ENCODE results near the gene CCN5.

Gene CCN5

DNA sequence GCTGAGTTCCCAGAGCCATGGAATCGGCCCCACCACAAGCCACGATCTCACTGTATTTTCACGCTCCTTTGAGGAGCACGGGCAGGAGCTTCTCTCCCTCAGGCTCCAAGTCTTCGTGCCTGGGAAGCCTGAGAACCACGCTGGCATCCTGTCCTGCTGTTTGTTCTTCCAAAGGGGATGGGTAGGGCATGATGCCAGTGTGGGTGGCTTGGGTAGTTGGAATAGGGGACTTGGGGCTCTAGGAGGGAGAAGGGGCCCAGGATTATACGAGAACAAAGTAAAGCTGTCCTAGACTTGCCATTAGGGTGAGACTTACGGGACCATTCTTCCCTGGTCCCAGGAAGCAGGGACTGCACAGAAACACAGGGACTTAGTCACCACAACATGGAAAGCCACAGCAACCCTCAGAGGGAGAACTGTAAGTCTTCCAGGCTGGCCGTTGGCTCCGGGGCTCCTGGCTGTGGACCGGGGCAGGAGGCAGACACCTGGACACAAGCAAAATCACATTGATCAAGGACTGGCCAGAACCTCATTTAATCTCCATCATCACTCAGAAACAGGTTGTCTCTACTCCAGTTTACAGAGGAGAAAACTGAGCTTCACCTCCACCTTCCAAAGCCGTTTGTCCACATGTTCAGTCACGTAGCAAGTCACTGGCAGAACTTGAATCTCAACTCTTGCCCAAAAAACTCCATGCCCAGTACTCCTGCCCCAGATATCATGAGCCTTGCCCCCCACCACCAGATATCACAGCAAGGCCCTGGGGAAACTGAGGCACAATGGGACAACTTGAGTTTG, 1.3 kb downstream of the CCN5 start:
- no peak for DNase-seq

- DNase-seq, result no peak
These were observed 2.8 kb downstream of the CCN5 start for GRCh38 chr20:44717986-44718385.

DNA sequence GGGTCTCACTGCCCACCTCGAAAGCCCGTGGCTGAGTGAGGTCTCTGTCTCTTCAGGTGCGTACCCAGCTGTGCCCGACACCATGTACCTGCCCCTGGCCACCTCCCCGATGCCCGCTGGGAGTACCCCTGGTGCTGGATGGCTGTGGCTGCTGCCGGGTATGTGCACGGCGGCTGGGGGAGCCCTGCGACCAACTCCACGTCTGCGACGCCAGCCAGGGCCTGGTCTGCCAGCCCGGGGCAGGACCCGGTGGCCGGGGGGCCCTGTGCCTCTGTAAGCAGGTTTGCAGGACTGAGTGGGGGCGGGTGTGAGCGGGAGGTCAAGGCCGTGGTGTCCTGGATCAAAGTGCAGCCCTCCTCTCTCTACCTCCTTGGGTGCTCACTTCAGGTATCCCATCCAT, 4.7 kb downstream of the CCN5 start:
- no peak for DNase-seq

- DNase-seq, result no peak
These were observed 5.4 kb downstream of the CCN5 start for GRCh38 chr20:44720621-44720996.

- no peak for DNase-seq
These were observed 6.0 kb downstream of the CCN5 start for GRCh38 chr20:44720997-44721784.

DNA sequence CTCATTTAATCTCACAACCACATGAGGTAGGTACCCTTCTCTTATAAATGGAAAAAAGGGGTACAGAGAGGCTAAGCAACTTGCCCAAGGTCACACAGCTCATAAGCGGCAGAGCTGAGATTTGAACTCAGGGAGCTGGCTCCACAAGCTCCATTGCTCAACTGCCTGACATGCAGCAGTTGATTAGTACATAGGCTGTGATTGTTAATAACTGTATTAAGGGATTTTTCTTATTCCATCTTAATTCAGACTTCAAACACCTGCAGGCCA, 6.6 kb downstream of the CCN5 start:
- no peak for DNase-seq

GRCh38 chr20:44722990-44723389, 7.8 kb downstream of the CCN5 start:
- no peak for DNase-seq

DNA sequence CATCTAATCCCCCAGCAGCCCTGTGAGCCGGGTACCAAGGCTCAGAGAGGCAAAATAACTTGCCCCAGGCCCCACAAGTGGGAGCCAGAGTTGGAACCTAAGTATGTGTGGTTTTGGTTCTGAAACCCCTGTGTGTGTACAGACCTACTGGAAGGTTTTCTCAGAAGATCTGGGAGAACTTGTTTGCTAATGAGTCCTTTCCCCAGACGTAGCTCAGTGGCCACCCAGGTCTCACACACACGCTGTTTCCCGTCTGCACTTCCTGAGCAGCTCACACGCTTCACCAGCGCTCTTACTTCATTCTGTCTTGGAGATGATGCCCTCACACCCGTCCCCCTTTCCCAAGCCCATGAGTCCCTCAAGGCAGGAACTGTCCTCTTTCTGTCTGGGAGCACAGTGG, 8.2 kb downstream of the CCN5 start:
- no peak for DNase-seq

- no peak for DNase-seq
These were observed 8.7 kb downstream of the CCN5 start for GRCh38 chr20:44723798-44724362.

GRCh38 chr20:44724423-44725091, 9.4 kb downstream of the CCN5 start:
- DNase-seq, result no peak

DNA sequence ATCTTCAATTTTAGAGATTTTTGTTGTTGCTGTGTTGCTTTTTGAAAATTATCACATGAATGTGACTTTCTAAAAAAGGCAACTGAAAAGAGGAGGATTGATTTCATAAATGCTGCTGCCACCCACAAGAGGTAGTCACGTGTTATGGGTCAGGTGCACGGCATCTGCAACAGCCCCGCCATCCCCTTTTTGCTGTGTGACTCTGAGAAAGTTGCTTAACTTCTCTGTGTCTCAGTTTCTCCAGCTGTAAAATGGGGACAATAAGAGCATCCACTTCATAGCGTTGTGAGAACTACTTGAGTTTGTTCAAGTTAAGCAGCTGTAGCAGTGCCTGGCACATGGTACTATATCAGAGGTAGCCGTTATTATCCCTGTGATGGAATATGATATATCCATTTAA, 10.7 kb downstream of the CCN5 start:
- no peak for DNase-seq

DNA sequence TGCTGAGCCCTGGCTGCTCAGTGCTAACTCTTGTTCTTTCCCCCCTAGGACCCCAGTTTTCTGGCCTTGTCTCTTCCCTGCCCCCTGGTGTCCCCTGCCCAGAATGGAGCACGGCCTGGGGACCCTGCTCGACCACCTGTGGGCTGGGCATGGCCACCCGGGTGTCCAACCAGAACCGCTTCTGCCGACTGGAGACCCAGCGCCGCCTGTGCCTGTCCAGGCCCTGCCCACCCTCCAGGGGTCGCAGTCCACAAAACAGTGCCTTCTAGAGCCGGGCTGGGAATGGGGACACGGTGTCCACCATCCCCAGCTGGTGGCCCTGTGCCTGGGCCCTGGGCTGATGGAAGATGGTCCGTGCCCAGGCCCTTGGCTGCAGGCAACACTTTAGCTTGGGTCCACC, 11.9 kb downstream of the CCN5 start:
- DNase-seq, result no peak

GRCh38 chr20:44727651-44728050, 12.5 kb downstream of the CCN5 start:
- DNase-seq, result no peak

DNA sequence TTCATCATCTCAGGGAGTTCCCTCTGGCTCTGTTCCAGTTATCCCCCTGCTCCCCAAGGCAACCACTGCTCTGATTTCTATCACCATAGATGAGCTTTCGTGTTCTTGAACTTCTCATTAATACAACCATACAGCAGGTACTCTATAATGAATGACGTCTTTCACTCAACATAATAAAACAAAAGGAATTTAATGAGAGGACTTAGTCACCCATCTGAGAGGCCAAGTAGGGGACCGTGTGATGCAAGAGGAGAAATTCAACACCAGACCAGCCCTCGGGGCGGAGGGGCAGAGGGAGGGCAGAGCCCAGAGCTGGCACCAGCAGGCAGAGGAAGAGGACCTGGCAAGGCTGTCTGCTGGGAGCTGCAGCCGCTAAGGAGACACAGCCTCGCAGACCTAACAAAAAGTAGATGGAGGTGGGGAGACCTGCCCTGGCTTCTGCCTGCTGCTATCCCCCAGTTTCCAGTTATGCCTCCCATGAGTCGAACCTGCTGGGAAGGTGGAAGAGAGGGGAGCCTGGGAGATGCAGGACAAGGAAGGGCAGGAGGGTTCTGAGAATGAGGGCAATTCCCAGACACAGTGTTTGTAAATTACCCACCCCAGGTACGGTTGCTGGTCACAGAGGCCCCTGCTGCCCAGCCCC, 13.8 kb downstream of the CCN5 start:
- no peak for DNase-seq

- DNase-seq, result no peak
These were observed 15.3 kb downstream of the CCN5 start for GRCh38 chr20:44730441-44730840.

DNA sequence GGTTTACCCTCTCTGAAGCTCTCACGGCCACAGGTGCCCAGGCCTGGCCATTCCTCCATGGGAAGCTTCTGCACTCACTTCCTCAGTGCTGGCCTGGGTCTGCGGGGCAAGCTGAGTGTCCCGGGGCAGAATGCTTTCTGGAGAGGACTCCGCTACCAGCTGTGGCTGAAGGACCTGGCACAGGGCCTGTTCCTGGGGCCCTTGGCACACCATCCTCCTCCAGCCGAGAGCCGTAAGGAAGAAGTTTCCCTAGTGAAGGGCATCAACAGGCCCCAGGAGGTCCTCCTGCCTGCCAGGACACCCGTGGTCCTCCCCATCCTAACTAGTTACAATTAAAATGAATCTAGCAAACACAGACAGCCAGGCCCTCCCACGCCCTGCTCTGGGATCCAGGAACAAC, 16.5 kb downstream of the CCN5 start:
- no peak for DNase-seq

- no peak for DNase-seq
These were observed 17.2 kb downstream of the CCN5 start for GRCh38 chr20:44732327-44732726.

DNA sequence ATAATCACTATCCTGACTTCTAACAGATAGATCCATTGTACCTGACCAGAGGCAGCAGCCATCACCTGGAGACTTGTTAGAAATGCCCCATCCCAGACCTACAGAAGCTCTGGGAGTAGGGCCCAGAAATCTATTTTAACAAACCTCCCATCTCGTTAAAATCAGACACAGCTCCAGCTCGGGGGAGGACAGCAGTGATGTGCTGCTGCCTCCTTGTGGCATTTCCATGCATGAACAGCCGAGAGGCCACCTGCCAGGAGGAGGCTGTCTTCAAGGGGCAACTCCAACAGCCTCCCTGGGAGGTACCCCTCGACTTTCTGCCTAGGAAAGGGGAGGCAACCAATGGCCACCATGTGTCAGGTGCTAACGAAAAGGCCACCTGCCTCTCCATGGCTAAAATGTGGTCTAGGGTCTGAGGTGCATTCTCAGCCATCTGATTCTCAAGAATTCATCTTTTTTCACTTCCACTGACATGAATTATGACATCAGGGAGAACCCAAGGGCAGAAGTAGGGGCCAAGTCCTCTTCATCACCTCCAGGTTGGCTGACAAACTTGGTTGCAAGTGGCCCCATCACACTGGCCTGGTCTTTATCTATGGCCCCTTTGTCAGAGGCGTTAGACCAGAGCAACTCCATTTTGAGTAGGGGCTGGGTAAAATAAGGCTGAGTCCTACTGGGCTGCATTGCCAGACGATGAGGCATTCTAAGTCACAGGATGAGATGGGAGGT, 18.3 kb downstream of the CCN5 start:
- peak in 3 of 4 experiments; percentile 13 to 34 (median 32) for DNase-seq

DNA sequence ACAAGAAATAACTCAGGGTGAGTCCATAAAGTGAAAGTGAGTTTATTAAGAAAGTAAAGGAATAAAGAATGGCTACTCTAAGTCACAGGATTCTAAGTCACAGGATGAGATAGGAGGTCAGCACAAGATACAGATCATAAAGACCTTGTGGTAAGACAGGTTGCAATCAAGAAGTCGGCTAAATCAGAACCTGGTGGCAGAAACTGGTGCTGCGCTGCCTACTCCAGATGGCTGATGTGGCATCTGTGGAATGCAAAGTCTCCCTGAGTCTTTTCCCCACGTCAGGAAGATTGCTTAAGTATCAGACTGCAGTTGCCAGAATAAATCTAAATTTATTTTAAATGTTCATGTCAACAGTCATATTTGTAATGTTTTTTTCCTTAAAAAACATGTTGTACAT, 19.8 kb downstream of the CCN5 start:
- no peak for DNase-seq

DNA sequence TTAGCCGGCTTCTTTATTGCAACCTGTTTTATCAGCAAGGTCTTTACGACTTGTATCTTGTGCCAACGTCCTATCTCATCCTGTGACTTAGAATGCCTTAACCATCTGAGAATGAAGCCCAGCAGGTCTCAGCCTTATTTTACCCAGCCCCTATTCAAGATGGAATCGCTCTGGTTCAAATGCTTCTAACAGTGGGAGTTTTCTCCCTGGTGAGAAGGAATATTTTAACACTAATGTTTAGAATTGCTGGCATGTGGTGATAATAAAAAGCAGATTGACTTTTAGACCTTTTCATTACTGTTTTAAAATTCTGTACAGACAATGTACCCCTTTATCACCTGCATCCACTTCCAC, 20.6 kb downstream of the CCN5 start:
- DNase-seq, result no peak

DNA sequence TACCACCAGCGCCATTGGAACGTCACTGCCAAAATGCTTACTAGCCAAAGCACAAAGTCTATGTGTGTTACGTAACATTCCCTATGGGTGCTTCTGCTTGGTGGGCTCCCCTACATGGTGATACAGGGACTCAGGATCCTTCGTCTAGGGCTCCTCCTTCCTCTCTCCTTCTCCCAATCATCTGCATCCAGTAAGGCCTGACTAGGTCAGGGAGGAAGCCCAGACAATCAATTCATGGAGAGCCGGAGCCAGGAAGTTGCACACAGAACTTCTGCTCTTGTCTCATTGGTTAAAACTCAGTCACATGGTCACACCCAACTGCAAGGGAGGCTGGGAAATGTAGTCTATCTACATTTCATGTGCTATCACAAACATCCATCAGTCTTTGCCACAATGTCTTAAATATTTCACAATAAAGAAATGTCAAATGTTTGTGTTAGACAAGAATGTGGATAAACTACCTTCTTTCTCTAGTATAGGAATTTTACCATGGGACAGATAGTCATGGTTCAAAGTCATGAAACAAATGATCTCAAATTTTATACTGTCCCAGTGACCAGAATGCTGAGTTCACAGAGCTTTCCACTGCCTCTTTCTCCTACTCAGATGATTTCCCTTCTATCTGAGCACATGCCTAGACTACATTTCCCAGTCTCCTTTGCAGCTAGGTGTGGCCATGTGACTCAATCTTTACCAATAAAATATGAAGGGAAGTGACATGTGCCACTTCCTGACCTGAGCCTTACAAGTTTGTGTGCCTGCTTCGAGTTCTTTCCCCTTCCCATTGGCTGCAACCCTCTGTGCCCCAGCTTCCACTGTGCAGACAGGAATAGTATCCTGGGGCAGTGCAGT, 21.2 kb downstream of the CCN5 start:
- no peak for DNase-seq

DNA sequence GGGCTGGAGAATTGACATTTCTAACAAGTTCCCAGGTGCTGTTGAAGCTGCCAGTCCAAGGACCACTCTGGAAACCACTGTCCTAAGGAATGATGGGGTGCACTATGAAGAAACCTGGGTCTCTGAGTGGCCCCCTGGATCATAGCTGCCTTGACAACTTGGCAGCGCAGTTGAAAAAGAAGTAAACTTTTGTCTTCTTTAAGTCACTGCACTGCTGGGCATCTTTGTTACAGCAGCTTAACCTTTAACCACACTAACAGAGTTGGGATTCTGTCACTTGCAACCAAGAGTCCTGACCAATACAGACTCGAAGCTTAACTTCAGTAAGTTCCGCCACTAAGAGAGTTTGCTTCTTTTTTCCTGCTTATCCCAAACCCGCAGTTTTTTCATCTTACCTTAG, 21.9 kb downstream of the CCN5 start:
- DNase-seq, result no peak
